GM18867 (cell line): ENCODE results near the gene FHIT.
"Not testable (repeated sequence)": the region's sequence is repeated elsewhere in the genome, so short reads cannot be mapped to it uniquely, and the experiment has no call there.

Experiments used
- ATAC-seq: cut with Tn5 transposase; IDR thresholded peaks from one replicate; pipeline ENCODE4 v1.9.1; 2021; ENCODE audit warnings: mild to moderate bottlenecking, moderate library complexity; ENCODE audit not compliant: unreplicated experiment

The FHIT gene

GRCh38 chr3:61008153-61008997 is 242.9 kb downstream of the FHIT start:
- ATAC-seq: no peak

GRCh38 chr3:61005591-61005990 is 245.7 kb downstream of the FHIT start:
- no peak for ATAC-seq

GRCh38 chr3:60998858-60999257 is 252.4 kb downstream of the FHIT start:
- ATAC-seq: no peak

GRCh38 chr3:60992395-60992794 is 258.9 kb downstream of the FHIT start:
- no peak for ATAC-seq

DNA sequence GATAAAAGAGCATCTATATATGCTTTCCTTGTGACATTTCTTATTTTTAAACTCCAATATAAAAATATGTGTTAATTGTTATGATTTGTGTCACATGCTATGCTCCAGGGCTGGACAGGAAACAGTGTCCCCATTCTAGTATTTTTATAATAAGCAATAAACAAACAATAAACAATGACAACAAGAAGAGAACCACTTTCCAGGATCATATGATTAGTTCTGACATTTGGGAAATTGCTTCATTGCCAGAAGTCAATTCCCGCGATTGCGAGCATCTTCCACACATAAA is 260.9 kb downstream of the FHIT start:
- ATAC-seq: no peak

DNA sequence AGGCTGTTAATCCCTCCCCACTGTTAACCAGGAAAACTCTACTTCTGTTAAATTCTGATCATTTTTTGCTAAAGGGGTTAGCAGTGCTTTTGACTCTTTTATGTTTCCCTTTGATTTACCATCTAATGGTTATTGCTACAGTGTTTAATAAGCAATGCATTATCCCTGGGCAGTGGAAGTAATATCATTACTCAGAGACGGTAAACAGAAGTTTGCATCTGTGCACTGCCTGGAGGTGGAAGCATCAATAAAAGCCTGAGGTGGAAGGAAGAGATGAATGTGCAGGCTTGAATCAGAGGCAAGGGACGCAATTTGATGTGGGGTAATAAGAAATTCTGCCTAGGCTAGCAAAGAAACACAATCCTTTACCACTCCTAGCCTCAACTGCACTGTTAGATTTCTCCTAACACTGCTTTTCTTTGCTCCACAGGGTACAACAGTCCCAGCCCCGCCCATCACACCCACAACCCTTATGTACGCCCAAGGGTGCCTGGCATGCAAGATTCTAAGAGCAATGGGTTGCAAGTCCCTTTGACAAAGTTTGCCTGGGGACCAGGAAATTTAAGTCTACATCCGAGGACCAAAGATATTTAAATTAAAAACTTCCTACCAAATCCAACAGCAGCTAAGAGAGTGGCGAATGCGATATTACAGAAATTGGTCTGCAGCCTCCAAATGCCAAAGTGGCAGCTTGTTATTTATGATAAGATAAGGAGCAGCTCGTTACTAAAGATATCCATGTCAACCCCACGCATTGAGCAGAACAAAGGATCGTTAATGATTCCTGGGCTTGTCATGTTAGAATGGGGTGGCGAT is 261.4 kb downstream of the FHIT start:
- no peak for ATAC-seq

GRCh38 chr3:60987191-60987590 is 264.1 kb downstream of the FHIT start:
- not testable (repeated sequence) for ATAC-seq

GRCh38 chr3:60986552-60986951 is 264.7 kb downstream of the FHIT start:
- ATAC-seq: no peak

DNA sequence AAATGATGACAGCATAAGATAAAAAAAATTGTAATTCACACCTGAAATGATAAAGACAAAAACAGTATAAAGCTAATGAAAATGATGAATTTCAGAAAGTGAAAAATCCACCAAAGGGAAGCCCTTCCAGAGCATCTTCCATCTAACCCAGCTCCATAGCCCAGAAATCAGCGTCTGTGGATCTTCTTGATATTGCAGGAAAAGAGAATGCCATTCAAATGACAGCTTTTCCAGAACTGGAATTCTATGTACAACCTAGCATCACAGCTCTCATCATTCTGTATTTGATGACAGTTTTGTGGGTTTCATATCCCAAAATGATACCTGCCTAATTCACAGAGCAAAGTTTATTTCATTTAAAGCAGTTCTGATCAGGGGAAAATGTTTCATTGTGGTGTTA is 267.3 kb downstream of the FHIT start:
- ATAC-seq: no peak

- ATAC-seq: no peak
Observed at GRCh38 chr3:60980342-60980692, 270.9 kb downstream of the FHIT start.

DNA sequence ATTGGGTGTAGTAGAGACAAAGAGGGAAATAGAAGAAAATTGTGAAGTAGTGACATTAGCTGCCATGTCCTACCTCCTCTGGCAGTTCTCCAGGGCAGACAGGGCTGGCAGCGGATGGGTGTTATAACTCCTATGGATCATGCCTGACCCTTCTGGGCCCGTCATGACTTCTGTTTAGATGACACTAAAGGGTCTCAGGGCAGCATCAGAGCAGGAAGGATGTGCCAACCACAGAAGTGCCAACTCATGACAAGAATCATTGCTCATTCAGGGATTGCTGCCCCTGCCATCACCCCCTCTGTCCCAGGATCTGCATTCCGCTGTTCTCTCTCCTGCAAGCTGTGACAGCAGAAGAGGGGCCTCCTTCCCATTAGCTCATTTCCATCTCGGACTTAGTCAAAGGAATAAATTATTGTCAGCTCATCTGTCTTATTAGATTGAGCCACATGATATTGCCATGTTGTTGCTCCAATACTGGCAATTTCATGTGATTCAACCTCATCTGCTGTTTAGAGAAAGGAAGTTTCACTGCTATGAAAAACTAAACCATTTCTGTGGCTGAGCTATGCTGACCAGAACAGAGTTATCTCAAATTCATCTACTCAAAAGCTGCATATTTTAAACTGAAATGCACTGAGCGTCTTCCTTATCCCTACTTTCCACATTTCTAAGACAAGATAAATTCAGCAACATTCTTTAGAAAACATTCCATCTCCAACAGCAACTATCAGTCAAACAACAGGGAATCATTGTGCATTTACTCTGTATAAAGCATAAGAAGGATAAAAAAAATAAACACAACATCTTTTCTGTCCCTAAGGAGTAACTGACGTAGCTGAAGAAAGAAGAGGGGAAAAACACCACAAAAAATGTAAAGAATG is 271.6 kb downstream of the FHIT start:
- no peak for ATAC-seq

DNA sequence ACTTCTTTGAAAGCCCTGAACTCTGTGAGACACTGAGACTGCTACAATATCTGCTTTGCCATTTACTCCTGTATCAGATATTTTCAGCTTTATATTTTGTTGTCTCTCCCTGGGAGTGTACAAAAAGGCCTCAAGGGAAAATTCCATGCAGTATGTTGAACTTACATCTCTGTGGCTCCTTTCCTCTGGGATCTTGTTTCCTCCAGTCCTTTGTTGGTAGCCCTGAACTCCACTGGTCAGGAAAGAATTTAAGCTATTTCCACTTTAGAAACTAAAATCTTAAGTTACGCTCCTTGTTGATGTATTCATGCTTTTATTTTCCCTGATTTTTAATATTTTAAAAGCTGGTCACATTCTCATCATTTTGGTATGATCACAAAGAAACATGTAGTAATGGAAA is 277.9 kb downstream of the FHIT start:
- ATAC-seq: no peak

DNA sequence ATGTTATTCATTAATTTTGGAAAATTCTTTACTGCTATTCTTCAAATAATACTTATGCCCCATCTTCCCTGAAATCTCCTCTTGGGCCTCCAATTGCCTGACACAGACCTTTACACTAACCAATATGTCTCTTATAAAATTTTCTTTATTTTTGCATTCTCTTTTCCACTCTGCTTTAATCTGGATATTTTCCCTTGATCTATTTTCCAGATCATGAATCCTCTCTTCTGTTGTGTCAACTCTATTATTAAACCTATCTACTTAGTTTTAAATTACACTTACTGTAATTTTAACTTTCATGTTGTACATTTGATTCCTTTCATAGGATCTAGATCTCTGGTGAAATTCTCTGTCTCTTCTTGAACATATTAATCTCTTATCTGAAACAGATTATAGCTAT is 278.7 kb downstream of the FHIT start:
- ATAC-seq: no peak

- no peak for ATAC-seq
Observed at GRCh38 chr3:60970850-60971249, 280.4 kb downstream of the FHIT start.

DNA sequence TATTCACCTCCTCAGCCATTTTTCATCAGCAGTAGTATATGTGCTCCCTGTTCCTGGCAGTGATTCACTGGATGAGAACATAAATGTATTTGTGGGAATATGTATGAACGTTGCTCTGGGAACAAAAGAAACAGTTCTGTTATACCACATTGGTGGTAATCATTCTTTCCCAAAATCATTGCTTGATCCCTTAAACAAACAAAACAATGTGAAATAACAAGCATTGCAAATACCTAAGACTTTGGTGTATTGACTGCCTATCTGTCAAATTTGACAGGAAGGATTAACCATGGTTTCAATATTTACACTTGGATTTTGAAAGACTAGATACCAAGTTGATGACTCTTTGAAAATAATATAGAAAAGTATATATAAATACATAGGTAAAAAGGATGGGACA is 284.1 kb downstream of the FHIT start:
- no peak for ATAC-seq

GRCh38 chr3:60957541-60957940 is 293.7 kb downstream of the FHIT start:
- ATAC-seq: no peak

GRCh38 chr3:60956729-60957128 is 294.5 kb downstream of the FHIT start:
- ATAC-seq: no peak

DNA sequence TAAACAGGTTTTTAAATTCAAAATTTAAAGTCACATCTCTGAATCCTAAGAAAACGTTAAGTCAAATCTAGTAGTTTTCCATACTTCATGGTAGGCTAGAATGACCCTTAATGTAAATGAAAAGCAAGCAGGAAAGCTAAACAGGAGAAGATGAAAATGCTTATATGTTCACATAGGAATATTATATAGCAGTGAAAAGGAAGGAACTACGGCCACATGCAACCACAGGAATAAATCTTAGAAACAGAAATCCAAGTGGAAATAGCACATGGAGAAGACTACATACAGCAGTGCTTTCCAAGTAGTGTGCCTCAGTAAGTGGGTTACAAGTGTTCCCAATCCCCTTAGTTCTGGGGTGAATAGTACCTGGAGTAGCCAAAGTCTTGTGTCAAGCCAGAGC is 296.2 kb downstream of the FHIT start:
- no peak for ATAC-seq

GRCh38 chr3:60954048-60954447 is 297.2 kb downstream of the FHIT start:
- ATAC-seq: no peak

DNA sequence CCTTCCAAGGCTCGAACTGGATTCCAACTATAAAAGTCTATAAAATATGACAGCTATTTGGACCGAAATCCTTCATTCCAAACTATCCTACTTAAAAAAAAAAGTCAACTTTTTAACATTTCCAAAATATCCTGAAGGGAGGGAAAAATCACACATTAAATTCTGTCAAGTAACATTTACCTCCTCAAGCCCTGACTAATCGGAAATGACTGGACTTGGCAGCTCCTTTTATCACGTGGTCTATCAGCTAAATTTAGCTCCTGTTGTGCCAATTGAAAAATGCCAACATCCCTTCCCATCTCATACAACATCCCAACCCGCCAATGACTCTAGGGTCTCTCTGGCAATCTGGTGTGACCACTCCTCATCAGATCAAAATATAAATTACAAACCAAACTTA is 297.9 kb downstream of the FHIT start:
- ATAC-seq: no peak

DNA sequence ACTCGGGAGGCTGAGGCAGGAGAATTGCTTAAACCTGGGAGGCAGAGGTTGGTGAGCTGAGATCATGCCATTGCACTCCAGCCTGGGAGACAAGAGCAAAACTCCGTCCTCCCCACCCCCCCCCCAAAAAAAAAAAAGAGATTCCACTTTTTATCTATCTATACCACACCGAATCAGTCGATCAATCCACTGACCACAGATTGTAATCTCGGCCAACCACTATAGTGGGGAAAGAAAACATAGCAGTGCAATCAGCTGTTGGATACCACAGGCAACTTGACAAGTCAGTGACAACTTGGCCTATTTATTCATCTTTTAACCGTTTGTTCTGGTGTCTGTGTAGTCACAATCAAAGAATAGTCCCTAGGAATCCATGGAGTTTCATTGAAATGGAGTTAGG is 299.2 kb downstream of the FHIT start:
- ATAC-seq: no peak

DNA sequence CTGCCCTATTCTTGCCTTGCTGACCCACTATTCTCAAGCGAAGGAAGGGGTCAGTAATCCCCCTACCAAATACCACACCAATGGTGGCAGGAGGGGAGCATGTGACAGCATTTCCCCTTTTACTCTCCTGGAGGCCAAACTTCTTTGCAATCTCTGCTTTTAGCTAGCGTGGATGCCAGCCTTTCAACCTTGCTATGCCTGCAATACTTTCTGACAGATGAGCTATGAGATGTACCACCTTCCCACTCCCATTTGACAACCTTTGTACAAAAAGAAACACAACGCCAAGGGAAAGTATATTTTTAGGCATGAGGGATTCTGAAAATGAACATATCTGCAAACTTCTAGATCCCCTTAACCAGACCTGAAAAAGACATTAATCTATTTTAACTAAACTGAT is 302.1 kb downstream of the FHIT start:
- ATAC-seq: no peak
